HG03196 (cell line): ENCODE results near the gene RACK1.

Source experiments
- ATAC-seq: cut with Tn5 transposase; IDR thresholded peaks from one replicate; pipeline ENCODE4 v1.9.1; 2021; ENCODE audit not compliant: unreplicated experiment

The RACK1 gene

GRCh38 chr5:181234455-181235306, 9.0 kb downstream of the RACK1 start:
- ATAC-seq, result no peak

GRCh38 chr5:181233801-181234454, 9.8 kb downstream of the RACK1 start:
- ATAC-seq, result no peak

GRCh38 chr5:181233088-181233800, 10.5 kb downstream of the RACK1 start:
- ATAC-seq, result no peak

- ATAC-seq, result no peak
Measured at GRCh38 chr5:181232593-181232992, 11.1 kb downstream of the RACK1 start.

GRCh38 chr5:181231432-181231831, 12.3 kb downstream of the RACK1 start:
- ATAC-seq, result no peak

- no peak for ATAC-seq
Measured at GRCh38 chr5:181230551-181230950, 13.2 kb downstream of the RACK1 start.

- no peak for ATAC-seq
Measured at GRCh38 chr5:181229996-181230395, 13.7 kb downstream of the RACK1 start.

- ATAC-seq, result no peak
Measured at GRCh38 chr5:181224390-181225229, 19.1 kb downstream of the RACK1 start.

GRCh38 chr5:181223729-181224389, 19.8 kb downstream of the RACK1 start:
- no peak for ATAC-seq

GRCh38 chr5:181223058-181223728, 20.5 kb downstream of the RACK1 start, which contains the start of gene TRIM41:
TSS of gene TRIM41 (plus strand) at chr5:181223281. CDS start at chr5:181224000, 719 bp downstream.
- ATAC-seq, result peak; percentile 62

GRCh38 chr5:181222630-181223057, 21.1 kb downstream of the RACK1 start:
- peak; percentile 0 for ATAC-seq

- peak; percentile 31 for ATAC-seq
Measured at GRCh38 chr5:181221792-181222629, 21.7 kb downstream of the RACK1 start.

GRCh38 chr5:181221105-181221791, 22.5 kb downstream of the RACK1 start:
- ATAC-seq, result no peak

- ATAC-seq, result no peak
Measured at GRCh38 chr5:181220178-181220515, 23.6 kb downstream of the RACK1 start.

GRCh38 chr5:181219262-181220177, 24.2 kb downstream of the RACK1 start:
- ATAC-seq, result no peak

GRCh38 chr5:181218795-181219124, 24.9 kb downstream of the RACK1 start:
- no peak for ATAC-seq

- peak; percentile 14 for ATAC-seq
Measured at GRCh38 chr5:181217803-181218062, 26.0 kb downstream of the RACK1 start.
